22Rv1 (cell line): Measurements from ENCODE around the gene WHRN.

Source experiments
- H3K27ac ChIP-seq: fragments of 450-650 bp; 2 replicates; pipeline ENCODE4 v1.5.1; 2017
- CTCF ChIP-seq: fragments of 450-650 bp; IDR thresholded peaks from 2 replicates; pipeline ENCODE4 v1.5.1; 2017; ENCODE audit warnings: mild to moderate bottlenecking
- ZFX ChIP-seq: fragments of 450-650 bp; IDR thresholded peaks from 2 replicates; pipeline ENCODE4 v1.6.1; 2017; ENCODE audit warnings: antibody characterized with exemption, borderline replicate concordance

WHRN gene

GRCh38 chr9:114419796-114420195, 85.5 kb downstream of the WHRN start:
- no peak overlapping the region for H3K27ac ChIP-seq
- TF ChIP-seq ZFX (no peak), CTCF (no peak)

- TF ChIP-seq CTCF = no peak
- no peak for TF ChIP-seq ZFX
- no peak overlapping the region for H3K27ac ChIP-seq
Observed at GRCh38 chr9:114418053-114418452, 87.2 kb downstream of the WHRN start.

- TF ChIP-seq ZFX (no peak), CTCF (no peak)
- no peak overlapping the region for H3K27ac ChIP-seq
Observed at GRCh38 chr9:114417511-114417910, 87.8 kb downstream of the WHRN start.

- TF ChIP-seq ZFX (no peak), CTCF (no peak)
- H3K27ac ChIP-seq = no peak overlapping the region
Observed at GRCh38 chr9:114416906-114417305, 88.4 kb downstream of the WHRN start.

- no peak for TF ChIP-seq CTCF
- no peak for TF ChIP-seq ZFX
Observed at GRCh38 chr9:114416290-114416689, 89.0 kb downstream of the WHRN start.

GRCh38 chr9:114414346-114414745, 90.9 kb downstream of the WHRN start:
- H3K27ac ChIP-seq = no peak overlapping the region
- no peak for TF ChIP-seq ZFX
- no peak for TF ChIP-seq CTCF

More at GRCh38 chr9:114416290-114416689, 89.0 kb downstream of the WHRN start:
- H3K27ac ChIP-seq = no peak overlapping the region

- TF ChIP-seq CTCF (no peak), ZFX (no peak)
- H3K27ac ChIP-seq = no peak overlapping the region
Observed at GRCh38 chr9:114413861-114414301, 91.4 kb downstream of the WHRN start.
